Cardiac muscle cell (in vitro differentiated cells and primary cell): ENCODE measurements around the gene ABHD17B. TPM values are rescaled to one million over a fixed set of nuclear protein-coding genes. Genes with fewer than 3 reads are reported as not detected.

Source experiments
- DNase-seq, 2 donors: peaks; one replicate each; pipeline versions ENCODE4 v3.0.0 to v3.0.0-alpha.2; 2010 to 2017; ENCODE audit warnings: low read depth in 1 of 2, low spot score in 1 of 2
- H3K27ac ChIP-seq: fragments of 200-600 bp; sonication (generic); 2 replicates; pipeline ENCODE4 v1.5.1; 2016
- H3K27me3 ChIP-seq: fragments of 200-600 bp; sonication (generic); 2 replicates; pipeline ENCODE4 v1.6.0; 2016; ENCODE audit warnings: control low read depth
- H3K36me3 ChIP-seq: fragments of 200-600 bp; sonication (generic); 2 replicates; pipeline ENCODE4 v1.5.1; 2016; ENCODE audit warnings: control low read depth
- H3K4me1 ChIP-seq: fragments of 200-600 bp; sonication (generic); 2 replicates; pipeline ENCODE4 v1.8.1; 2017; ENCODE audit warnings: low read depth, mild to moderate bottlenecking, mixed run types
- H3K4me3 ChIP-seq: fragments of 200-600 bp; sonication (generic); 2 replicates; pipeline ENCODE4 v1.5.1; 2016; ENCODE audit warnings: mild to moderate bottlenecking
- H3K9me3 ChIP-seq: fragments of 200-600 bp; sonication (generic); 2 replicates; pipeline ENCODE4 v1.5.1; 2017; ENCODE audit warnings: low read depth, mild to moderate bottlenecking, control low read depth
- CTCF ChIP-seq: IDR thresholded peaks from 2 replicates; pipeline ENCODE4 v1.5.1; 2012; ENCODE audit warnings: low read depth, mild to moderate bottlenecking, low read length
- polyA plus RNA-seq: library from polyadenylated mRNA; unstranded; fragments of >200 nt; fragmentation: Nextera tagmentation; extraction: Ambion mirVana; gene quantifications from 2 replicates; pipeline ENCODE4 v1.2.1, GENCODE V29; 2016
- total RNA-seq: library from RNA; depleted of rRNA; stranded (reverse); fragments of >200 nt; gene quantifications from 2 replicates; pipeline ENCODE4 v1.2.3, GENCODE V29; 2016

Gene ABHD17B
- total and polyA plus RNA-seq, 2 experiments from 2014 or later = 19.6 to 28.2 TPM

GRCh38 chr9:71929791-71930440 lies 18.9 kb upstream of the ABHD17B start:
- Histone ChIP-seq H3K4me1 (no peaks in the 10 kb centered on the region), H3K9me3 (no peaks in the 10 kb centered on the region), H3K27me3 (no peaks in the 10 kb centered on the region), H3K27ac (no peak overlapping the region), H3K36me3 (no peaks in the 10 kb centered on the region), H3K4me3 (no peak overlapping the region)
- DNase-seq = no peak
- no peak for TF ChIP-seq CTCF

- no peaks in the 10 kb centered on the region for H3K4me1 ChIP-seq
- no peak for TF ChIP-seq CTCF
- H3K4me3 ChIP-seq = no peak overlapping the region
- H3K27me3 ChIP-seq = no peaks in the 10 kb centered on the region
- H3K36me3 ChIP-seq = no peaks in the 10 kb centered on the region
- no peaks in the 10 kb centered on the region for H3K9me3 ChIP-seq
- no peak overlapping the region for H3K27ac ChIP-seq
- no peak for DNase-seq
These were observed 18.2 kb upstream of the ABHD17B start for GRCh38 chr9:71929223-71929622.

GRCh38 chr9:71928806-71929205 lies 17.8 kb upstream of the ABHD17B start:
- H3K27me3 ChIP-seq = no peaks in the 10 kb centered on the region
- H3K27ac ChIP-seq = no peak overlapping the region
- no peaks in the 10 kb centered on the region for H3K9me3 ChIP-seq
- H3K4me1 ChIP-seq = no peaks in the 10 kb centered on the region
- no peaks in the 10 kb centered on the region for H3K36me3 ChIP-seq
- no peak for TF ChIP-seq CTCF
- no peak for DNase-seq
- H3K4me3 ChIP-seq = no peak overlapping the region

GRCh38 chr9:71928376-71928775 lies 17.4 kb upstream of the ABHD17B start:
- no peak for DNase-seq
- Histone ChIP-seq H3K9me3 (no peaks in the 10 kb centered on the region), H3K4me1 (no peaks in the 10 kb centered on the region), H3K4me3 (no peak overlapping the region), H3K36me3 (no peaks in the 10 kb centered on the region), H3K27ac (no peak overlapping the region), H3K27me3 (no peaks in the 10 kb centered on the region)
- no peak for TF ChIP-seq CTCF

- no peak overlapping the region for H3K27ac ChIP-seq
- no peaks in the 10 kb centered on the region for H3K27me3 ChIP-seq
- DNase-seq = no peak
- H3K4me3 ChIP-seq = no peak overlapping the region
- H3K4me1 ChIP-seq = no peaks in the 10 kb centered on the region
- no peaks in the 10 kb centered on the region for H3K9me3 ChIP-seq
- TF ChIP-seq CTCF = no peak
- peaks cover 2% of the 10 kb centered on the region for H3K36me3 ChIP-seq
These were observed 14.8 kb upstream of the ABHD17B start for GRCh38 chr9:71925834-71926233.
